ENCODE measurements around the gene CACNB1. TPM values are rescaled to one million over a fixed set of nuclear protein-coding genes. Genes with fewer than 3 reads are reported as not detected.

Gene CACNB1
- total and polyA plus RNA-seq, 2 of the 4 experiments (the other 2 are of a cell fraction), result 2.5 to 8.6 TPM

GRCh38 chr17:39240631-39241030 is 43.2 kb upstream of the CACNB1 start:
- no peaks in the 10 kb centered on the region for H4K20me1 ChIP-seq (ENCODE audit: insufficient read depth, low read length)
- POLR2A ChIA-PET (ENCODE audit: unreplicated experiment), result no interaction called here

More at GRCh38 chr17:39240631-39241030, 43.2 kb upstream of the CACNB1 start:
- Histone ChIP-seq H4K8ac (ENCODE audit: low read depth in 2 of 2, low read length in 2 of 2) (no peak overlapping the region), H2BK120ac (ENCODE audit: low read depth, low read length) (no peak overlapping the region), H2AFZ (replicated peaks; ENCODE audit: low read length, poor library complexity) (no peak overlapping the region), H3K4me1 (ENCODE audit: control insufficient read depth, insufficient read depth, low read length) (no peaks in the 10 kb centered on the region; the same call in 1 of the 2 replicates), H3K4me3 (ENCODE audit: insufficient read depth, low read depth, low read length) (no peak overlapping the region), H2AK5ac (ENCODE audit: low read depth, low read length) (no peak overlapping the region), H3K9me3 (ENCODE audit: control insufficient read depth, insufficient read depth, low read length) (no peaks in the 10 kb centered on the region), H3K4me2 (ENCODE audit: low read depth, low read length) (no peak overlapping the region), H3K4ac (ENCODE audit: low read depth, low read length) (no peak overlapping the region), H3K79me1 (ENCODE audit: low read depth in 1 of 2, low read length in 2 of 2) (no peaks in the 10 kb centered on the region), H3K23ac (ENCODE audit: low read depth, low read length) (no peak overlapping the region), H2BK20ac (ENCODE audit: low read depth, low read length) (no peak overlapping the region), H3K27me3 (ENCODE audit: control insufficient read depth, insufficient read depth, low read length) (peaks cover 4% of the 10 kb centered on the region; the same call in 1 of the 2 replicates), H3K9me1 (ENCODE audit: insufficient read depth, low read length) (no peaks in the 10 kb centered on the region), H3K9ac (ENCODE audit: low read depth, low read length) (no peak overlapping the region), H2BK15ac (ENCODE audit: low read depth, low read length) (no peak overlapping the region), H4K91ac (ENCODE audit: insufficient read depth, low read depth, low read length) (no peak overlapping the region), H3K27ac (ENCODE audit: insufficient read depth, low read length) (no peak overlapping the region), H3K36me3 (ENCODE audit: control insufficient read depth, insufficient read depth, low read length) (no peaks in the 10 kb centered on the region), H2BK5ac (ENCODE audit: low read depth, low read length, poor library complexity, severe bottlenecking) (no peak overlapping the region), H3K14ac (replicated peaks; ENCODE audit: low read depth, low read length) (no peak overlapping the region), H2AK9ac (replicated peaks; ENCODE audit: low read depth, low read length, poor library complexity) (no peak overlapping the region), H3K56ac (ENCODE audit: extremely low read depth, insufficient read depth, low read length) (no peak overlapping the region), H4K5ac (ENCODE audit: low read depth, low read length) (no peak overlapping the region), H3K18ac (ENCODE audit: low read depth, low read length) (no peak overlapping the region)
- WGBS, 2 experiments (ENCODE audit: extremely low coverage in 2 of 2, insufficient read length in 1 of 2), result no CpG with 5 or more reads among the region's 5 CpGs
- BruUV-seq (replicated peaks), result no TSS peak
- DNase-seq (no peak), ATAC-seq (ENCODE audit: low read depth) (no peak)
- in situ Hi-C loops (cut with MboI; ENCODE audit: low sequenced_read_pairs), result loop anchor here (10.0 kb wide), 1 partner anchor 256 kb away; no protein-coding TSS in a partner anchor
- TF ChIP-seq RCOR1 (IDR thresholded peaks at IDR 0.05; ENCODE audit: insufficient replicate concordance, low read length) (no peak), RFX5 (IDR thresholded peaks at IDR 0.05; ENCODE audit: low read depth, low read length) (no peak), MXI1 (IDR thresholded peaks at IDR 0.05; ENCODE audit: borderline replicate concordance, low read depth, low read length) (no peak), CHD1 (IDR thresholded peaks at IDR 0.05; ENCODE audit: low read depth, low read length) (no peak), SMC3 (IDR thresholded peaks at IDR 0.05; ENCODE audit: low read depth, low read length) (no peak), CTCF (conservative IDR thresholded peaks at IDR 0.05; ENCODE audit: low read depth, low read length) (no peak), MAFK (IDR thresholded peaks at IDR 0.05; ENCODE audit: low read depth, low read length) (no peak), POLR2A (IDR thresholded peaks at IDR 0.05; ENCODE audit: low read depth, low read length) (no peak), CEBPB (IDR thresholded peaks at IDR 0.05; ENCODE audit: low read depth, low read length) (no peak), BHLHE40 (IDR thresholded peaks at IDR 0.05; ENCODE audit: low read depth, low read length) (no peak), NFE2L2 (IDR thresholded peaks at IDR 0.05; ENCODE audit: low read depth, low read length) (no peak), MAZ (IDR thresholded peaks at IDR 0.05; ENCODE audit: borderline replicate concordance, low read depth, low read length) (no peak)
- TF ChIP-seq, protein P1, sequence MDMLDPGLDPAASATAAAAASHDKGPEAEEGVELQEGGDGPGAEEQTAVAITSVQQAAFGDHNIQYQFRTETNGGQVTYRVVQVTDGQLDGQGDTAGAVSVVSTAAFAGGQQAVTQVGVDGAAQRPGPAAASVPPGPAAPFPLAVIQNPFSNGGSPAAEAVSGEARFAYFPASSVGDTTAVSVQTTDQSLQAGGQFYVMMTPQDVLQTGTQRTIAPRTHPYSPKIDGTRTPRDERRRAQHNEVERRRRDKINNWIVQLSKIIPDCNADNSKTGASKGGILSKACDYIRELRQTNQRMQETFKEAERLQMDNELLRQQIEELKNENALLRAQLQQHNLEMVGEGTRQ (IDR thresholded peaks at IDR 0.05; ENCODE audit: low read depth, low read length), result no peak
- intact Hi-C loops (cut with micrococcal nuclease), result loop anchor here (5.0 kb wide), 1 partner anchor 443 kb away; the partner anchor contains the start of gene PIP4K2B
- dilution Hi-C loops (cut with HindIII; ENCODE audit: low sequenced_read_pairs, unreplicated experiment), result no loop called here
- CTCF ChIA-PET, result no interaction called here

Measured in IMR-90 (cell line).